GM10266 (cell line): ENCODE results near the gene CAMK2G.

Experiments used
- DNase-seq: peaks from one replicate; pipeline ENCODE4 v3.0.0; 2012; ENCODE audit errors: extremely low spot score
- TF ChIP-seq, protein P1 (sequence below): IDR thresholded peaks from 2 replicates; pipeline ENCODE4 v1.5.1; 2012; ENCODE audit warnings: mild to moderate bottlenecking, low read depth; ENCODE audit not compliant: control insufficient read depth, insufficient read depth; ENCODE audit errors: missing control alignments

CAMK2G gene

DNA sequence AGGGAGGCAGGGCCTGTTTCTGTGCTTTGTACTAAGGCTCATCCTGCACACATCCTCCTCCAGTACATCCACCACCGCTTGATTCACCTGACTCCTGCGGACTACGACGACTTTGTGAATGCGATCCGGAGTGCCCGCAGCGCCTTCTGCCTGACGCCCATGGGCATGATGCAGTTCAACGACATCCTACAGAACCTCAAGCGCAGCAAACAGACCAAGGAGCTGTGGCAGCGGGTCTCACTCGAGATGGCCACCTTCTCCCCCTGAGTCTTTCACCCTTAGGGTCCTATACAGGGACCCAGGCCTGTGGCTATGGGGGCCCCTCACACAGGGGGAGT is 73.1 kb downstream of the CAMK2G start:
- TF ChIP-seq, protein P1, sequence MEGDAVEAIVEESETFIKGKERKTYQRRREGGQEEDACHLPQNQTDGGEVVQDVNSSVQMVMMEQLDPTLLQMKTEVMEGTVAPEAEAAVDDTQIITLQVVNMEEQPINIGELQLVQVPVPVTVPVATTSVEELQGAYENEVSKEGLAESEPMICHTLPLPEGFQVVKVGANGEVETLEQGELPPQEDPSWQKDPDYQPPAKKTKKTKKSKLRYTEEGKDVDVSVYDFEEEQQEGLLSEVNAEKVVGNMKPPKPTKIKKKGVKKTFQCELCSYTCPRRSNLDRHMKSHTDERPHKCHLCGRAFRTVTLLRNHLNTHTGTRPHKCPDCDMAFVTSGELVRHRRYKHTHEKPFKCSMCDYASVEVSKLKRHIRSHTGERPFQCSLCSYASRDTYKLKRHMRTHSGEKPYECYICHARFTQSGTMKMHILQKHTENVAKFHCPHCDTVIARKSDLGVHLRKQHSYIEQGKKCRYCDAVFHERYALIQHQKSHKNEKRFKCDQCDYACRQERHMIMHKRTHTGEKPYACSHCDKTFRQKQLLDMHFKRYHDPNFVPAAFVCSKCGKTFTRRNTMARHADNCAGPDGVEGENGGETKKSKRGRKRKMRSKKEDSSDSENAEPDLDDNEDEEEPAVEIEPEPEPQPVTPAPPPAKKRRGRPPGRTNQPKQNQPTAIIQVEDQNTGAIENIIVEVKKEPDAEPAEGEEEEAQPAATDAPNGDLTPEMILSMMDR, result no peak
- no peak for DNase-seq

DNA sequence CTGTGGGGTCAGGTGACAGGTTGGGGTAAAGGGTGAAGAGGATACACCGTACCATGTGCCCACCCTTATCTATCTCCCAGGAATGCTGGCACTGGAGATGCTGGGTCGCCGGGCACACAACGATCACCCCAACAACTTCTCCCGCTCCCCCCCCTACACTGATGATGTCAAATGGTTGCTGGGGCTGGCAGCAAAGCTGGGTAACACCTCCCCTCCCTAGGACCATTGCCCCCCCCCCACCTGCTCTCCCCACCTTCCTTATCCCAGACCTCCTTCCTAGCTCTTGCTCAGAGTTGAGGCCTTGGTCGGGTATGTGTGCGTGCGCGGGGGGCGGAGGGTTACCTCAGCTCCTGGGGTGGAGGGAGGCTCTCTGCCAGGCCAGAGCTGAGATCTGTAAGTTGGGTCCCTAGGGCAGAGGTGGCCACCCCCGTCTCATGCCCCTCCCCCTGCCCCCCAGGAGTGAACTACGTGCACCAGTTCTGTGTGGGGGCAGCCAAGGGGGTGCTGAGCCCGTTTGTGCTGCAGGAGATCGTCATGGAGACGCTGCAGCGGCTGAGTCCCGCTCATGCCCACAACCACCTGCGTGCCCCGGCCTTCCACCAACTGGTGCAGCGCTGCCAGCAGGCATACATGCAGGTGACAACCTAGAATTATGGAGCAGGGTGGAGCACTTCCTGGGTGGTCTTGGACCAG is 73.6 kb downstream of the CAMK2G start:
- DNase-seq, result no peak
- TF ChIP-seq, protein P1, result no peak

DNA sequence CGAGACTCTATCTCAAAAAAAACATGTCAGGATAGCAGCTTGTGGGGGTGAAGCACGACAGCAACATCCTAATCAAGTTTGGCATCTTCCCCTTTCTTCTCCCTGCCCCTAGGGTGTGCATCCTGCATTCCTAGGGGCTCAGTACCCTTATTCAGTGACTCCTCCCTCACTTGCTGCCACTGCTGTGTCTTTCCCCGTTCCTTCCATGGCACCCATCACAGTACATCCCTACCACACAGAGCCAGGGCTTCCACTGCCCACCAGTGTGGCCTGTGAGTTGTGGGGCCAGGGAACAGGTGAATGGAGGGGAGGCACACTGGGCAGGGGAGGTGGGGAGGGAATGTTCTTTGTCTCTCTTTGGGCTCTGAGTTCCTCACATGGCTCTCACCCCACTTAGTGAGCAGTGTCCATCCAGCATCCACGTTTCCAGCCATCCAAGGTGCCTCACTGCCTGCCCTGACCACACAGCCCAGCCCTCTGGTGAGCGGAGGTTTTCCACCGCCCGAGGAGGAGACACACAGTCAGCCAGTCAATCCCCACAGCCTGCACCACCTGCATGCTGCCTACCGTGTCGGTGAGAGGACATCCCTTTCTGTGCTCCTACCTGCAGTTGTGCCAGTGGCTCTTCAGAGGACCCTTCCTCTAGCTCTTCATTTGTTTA is 74.3 kb downstream of the CAMK2G start:
- DNase-seq, result no peak

DNA sequence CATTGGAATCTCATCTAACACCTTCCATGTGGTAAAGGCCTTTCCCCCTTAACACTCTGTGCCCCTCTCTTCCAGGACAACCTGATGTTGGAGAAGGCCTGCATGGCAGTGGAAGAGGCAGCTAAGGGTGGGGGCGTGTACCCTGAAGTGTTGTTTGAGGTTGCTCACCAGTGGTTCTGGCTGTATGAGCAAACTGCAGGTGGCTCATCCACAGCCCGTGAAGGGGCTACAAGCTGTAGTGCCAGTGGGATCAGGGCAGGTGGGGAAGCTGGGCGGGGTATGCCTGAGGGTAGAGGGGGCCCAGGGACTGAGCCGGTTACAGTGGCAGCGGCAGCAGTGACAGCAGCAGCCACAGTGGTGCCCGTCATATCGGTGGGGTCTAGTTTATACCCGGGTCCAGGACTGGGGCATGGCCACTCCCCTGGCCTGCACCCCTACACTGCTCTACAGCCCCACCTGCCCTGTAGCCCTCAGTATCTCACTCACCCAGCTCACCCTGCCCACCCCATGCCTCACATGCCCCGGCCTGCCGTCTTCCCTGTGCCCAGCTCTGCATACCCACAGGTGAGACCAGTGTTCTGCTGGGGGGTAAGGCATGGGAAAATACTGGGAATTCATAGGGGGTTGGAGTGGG is 75.3 kb downstream of the CAMK2G start:
- TF ChIP-seq, protein P1, result no peak
- no peak for DNase-seq

More for the DNA sequence above, 74.3 kb downstream of the CAMK2G start:
- TF ChIP-seq, protein P1, result no peak

DNA sequence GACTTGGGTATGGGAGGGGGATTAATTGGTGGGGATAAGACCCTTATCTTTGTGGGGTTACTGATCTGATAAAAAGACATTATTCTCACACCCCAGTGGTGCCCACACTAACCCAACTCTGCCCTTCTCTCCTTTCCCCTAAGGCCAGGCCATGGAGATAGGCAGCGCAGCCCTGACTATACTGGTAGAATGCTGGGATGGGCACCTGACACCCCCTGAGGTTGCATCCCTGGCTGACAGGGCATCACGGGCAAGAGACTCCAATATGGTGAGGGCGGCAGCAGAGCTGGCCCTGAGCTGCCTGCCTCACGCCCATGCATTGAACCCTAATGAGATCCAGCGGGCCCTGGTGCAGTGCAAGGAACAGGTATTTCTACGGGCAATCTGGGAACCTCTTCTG is 76.3 kb downstream of the CAMK2G start:
- TF ChIP-seq, protein P1, result no peak

DNA sequence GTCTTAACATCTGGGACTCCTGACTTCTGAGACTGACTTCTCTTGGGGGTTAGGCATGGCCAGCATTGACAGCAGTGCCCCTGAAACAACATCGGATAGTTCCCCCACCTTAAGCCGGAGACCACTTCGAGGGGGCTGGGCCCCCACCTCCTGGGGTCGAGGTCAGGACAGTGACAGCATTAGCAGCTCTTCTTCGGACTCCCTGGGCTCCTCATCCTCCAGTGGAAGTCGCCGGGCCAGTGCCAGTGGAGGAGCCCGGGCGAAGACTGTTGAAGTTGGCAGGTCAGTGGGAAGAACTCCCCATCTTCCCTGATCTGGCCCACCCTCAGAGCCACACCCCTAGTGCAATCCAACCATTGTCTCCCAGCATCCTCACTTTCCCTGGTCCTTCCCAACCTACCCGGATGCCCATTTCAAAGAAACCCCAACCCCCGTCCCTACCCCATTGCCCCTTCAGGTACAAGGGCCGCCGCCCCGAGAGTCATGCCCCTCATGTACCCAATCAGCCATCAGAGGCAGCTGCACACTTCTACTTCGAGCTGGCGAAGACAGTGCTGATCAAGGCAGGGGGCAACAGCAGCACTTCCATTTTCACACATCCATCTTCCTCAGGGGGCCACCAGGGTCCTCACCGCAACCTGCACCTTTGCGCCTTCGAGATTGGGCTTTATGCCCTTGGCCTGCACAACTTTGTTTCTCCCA is 76.9 kb downstream of the CAMK2G start:
- TF ChIP-seq, protein P1, result no peak
- DNase-seq, result no peak

More for the DNA sequence above, 76.3 kb downstream of the CAMK2G start:
- DNase-seq, result no peak
